ENCODE results near the gene AUNIP.

AUNIP gene

GRCh38 chr1:25787760-25788166, 71.5 kb downstream of the AUNIP start:
- DNase-seq: no peak

- DNase-seq: no peak
These were observed 72.1 kb downstream of the AUNIP start for GRCh38 chr1:25786887-25787759.

- no peak for DNase-seq
These were observed 73.8 kb downstream of the AUNIP start for GRCh38 chr1:25785333-25786067.

- no peak for DNase-seq
These were observed 74.6 kb downstream of the AUNIP start for GRCh38 chr1:25784575-25785051.

Data from activated CD4-positive, alpha-beta T cell treated with anti-CD3 and anti-CD28 coated beads for 4 hours (primary cell).